K562 (cell line): ENCODE measurements around the gene CDCA5. TPM values are rescaled to one million over a fixed set of nuclear protein-coding genes. Genes with fewer than 3 reads are reported as not detected.

Source experiments
- BDP1 ChIP-seq: IDR thresholded peaks from 3 replicates; pipeline ENCODE4 v1.6.1; 2011; ENCODE audit not compliant: insufficient read length, insufficient read depth
- CHCHD3 ChIP-seq: fragments of 250-450 bp; sonication (Bioruptor Pico); IDR thresholded peaks from 2 replicates; pipeline ENCODE4 v2.1.2; 2022; ENCODE audit warnings: mild to moderate bottlenecking
- FOXA1 ChIP-seq: fragments of 450-650 bp; IDR thresholded peaks from 2 replicates; pipeline ENCODE4 v1.6.1; 2016; ENCODE audit warnings: mild to moderate bottlenecking, borderline replicate concordance
- GTF2F1 ChIP-seq: IDR thresholded peaks from 2 replicates; pipeline ENCODE4 v1.6.1; 2011; ENCODE audit warnings: low read depth, low read length, improper control_type of control experiment
- HEY1 ChIP-seq: fragments of 250-450 bp; sonication (Bioruptor Pico); IDR thresholded peaks from 2 replicates; pipeline ENCODE4 v1.5.0; 2020; ENCODE audit warnings: mild to moderate bottlenecking, moderate library complexity, borderline replicate concordance
- HNRNPLL ChIP-seq: fragments of 200-400 bp; formaldehyde crosslinking; IDR thresholded peaks from 2 replicates; pipeline ENCODE4 v1.6.1; 2017; ENCODE audit warnings: low read length, low read depth, mild to moderate bottlenecking; ENCODE audit not compliant: poor library complexity, severe bottlenecking
- KLF13 ChIP-seq: fragments of 450-650 bp; IDR thresholded peaks from 2 replicates; pipeline ENCODE4 v1.6.1; 2016; ENCODE audit warnings: missing genetic modification characterization, low read depth, mild to moderate bottlenecking, missing compliant biosample characterization, moderate library complexity, borderline replicate concordance
- MYC ChIP-seq, 2 experiments: fragments of 250-450 bp in 1 of 2; sonication (Bioruptor Pico) in 1 of 2; IDR thresholded peaks; 2 replicates each; pipeline versions ENCODE4 v1.5.1 to v1.6.1; 2012 to 2021; ENCODE audit warnings: low read depth in 2 of 2, borderline replicate concordance in 1 of 2, improper control_type of control experiment in 1 of 2, low read length in 1 of 2, mild to moderate bottlenecking in 1 of 2, moderate library complexity in 1 of 2
- RBBP5 ChIP-seq: fragments of 200-600 bp; sonication (generic); IDR thresholded peaks from 2 replicates; pipeline ENCODE4 v1.6.1; 2012; ENCODE audit warnings: borderline replicate concordance, mild to moderate bottlenecking, low read length, control low read depth, inconsistent platforms; ENCODE audit not compliant: insufficient read depth, poor library complexity, severe bottlenecking
- RBM15 ChIP-seq: fragments of 200-400 bp; formaldehyde crosslinking; IDR thresholded peaks from 2 replicates; pipeline ENCODE4 v1.6.1; 2018; ENCODE audit warnings: mild to moderate bottlenecking, low read length, moderate library complexity; ENCODE audit not compliant: insufficient read depth
- SREBF1 ChIP-seq: fragments of 150-350 bp; IDR thresholded peaks from 2 replicates; pipeline ENCODE4 v1.6.1; 2014; ENCODE audit warnings: antibody characterized with exemption, low read depth, low read length, borderline replicate concordance
- TFAM ChIP-seq: fragments of 250-450 bp; sonication (Bioruptor Pico); conservative IDR thresholded peaks from 2 replicates; pipeline ENCODE4 v1.5.0; 2021; ENCODE audit warnings: mild to moderate bottlenecking, moderate library complexity
- ZNF551 ChIP-seq: fragments of 250-450 bp; sonication (Bioruptor Pico); IDR thresholded peaks from 2 replicates; pipeline ENCODE4 v1.5.0; 2021; ENCODE audit warnings: mild to moderate bottlenecking, moderate library complexity
- ZNF75A ChIP-seq: fragments of 450-650 bp; formaldehyde crosslinking; IDR thresholded peaks from 2 replicates; pipeline ENCODE4 v1.4.0; 2020; ENCODE audit warnings: mild to moderate bottlenecking
- ZNF764 ChIP-seq: fragments of 250-450 bp; sonication (Bioruptor Pico); IDR thresholded peaks from 2 replicates; pipeline ENCODE4 v1.4.0; 2020; ENCODE audit warnings: low read depth, mild to moderate bottlenecking, moderate library complexity
- polyA plus RNA-seq, 8 experiments: library from polyadenylated mRNA; depleted of rRNA in 4 of 8; stranded (reverse) in 5 of 8; unstranded in 3 of 8; fragments of >200 nt; fragmentation: Nextera tagmentation in 2 of 8; fragmentation: Illumina TruSeq in 1 of 8; extraction: Ambion mirVana in 2 of 8; extraction: Trizol in 1 of 8; gene quantifications; 2 replicates each; pipeline versions ENCODE4 v1.2.1 to v1.2.3, GENCODE V29; 2011 to 2014; ENCODE audit warnings: inconsistent platforms in 1 of 8, missing spikeins in 1 of 8
- total RNA-seq, 7 experiments: library from RNA; depleted of rRNA in 6 of 7; stranded (reverse); fragments of >200 nt in 6 of 7; fragmentation: Illumina TruSeq in 2 of 7; extraction: Trizol in 2 of 7; gene quantifications; 2 replicates each; pipeline versions ENCODE4 v1.2.1 to v1.2.3, GENCODE V29; 2011 to 2021; ENCODE audit warnings: low replicate concordance in 1 of 7
- TF ChIP-seq, protein P1 (sequence below): fragments of 250-450 bp; sonication (Bioruptor Pico); IDR thresholded peaks from 2 replicates; pipeline ENCODE4 v1.8.0; 2022; ENCODE audit warnings: inconsistent platforms
- TF ChIP-seq, protein P2 (sequence below): fragments of 200-800 bp; sonication (Bioruptor generic); IDR thresholded peaks from 2 replicates; pipeline ENCODE4 v1.6.1; 2016; ENCODE audit warnings: missing genetic modification characterization, missing compliant biosample characterization
- TF ChIP-seq, protein P3 (sequence below): fragments of 450-650 bp; formaldehyde crosslinking; IDR thresholded peaks from 2 replicates; pipeline ENCODE4 v1.4.0; 2020; ENCODE audit warnings: mild to moderate bottlenecking, moderate library complexity

CDCA5 gene
- total and polyA plus RNA-seq, 9 of the 15 experiments (the other 6 are each of a cell fraction or from before 2014, with no cell fraction given) = 18.9 to 94.3 (median 64.6) TPM

DNA sequence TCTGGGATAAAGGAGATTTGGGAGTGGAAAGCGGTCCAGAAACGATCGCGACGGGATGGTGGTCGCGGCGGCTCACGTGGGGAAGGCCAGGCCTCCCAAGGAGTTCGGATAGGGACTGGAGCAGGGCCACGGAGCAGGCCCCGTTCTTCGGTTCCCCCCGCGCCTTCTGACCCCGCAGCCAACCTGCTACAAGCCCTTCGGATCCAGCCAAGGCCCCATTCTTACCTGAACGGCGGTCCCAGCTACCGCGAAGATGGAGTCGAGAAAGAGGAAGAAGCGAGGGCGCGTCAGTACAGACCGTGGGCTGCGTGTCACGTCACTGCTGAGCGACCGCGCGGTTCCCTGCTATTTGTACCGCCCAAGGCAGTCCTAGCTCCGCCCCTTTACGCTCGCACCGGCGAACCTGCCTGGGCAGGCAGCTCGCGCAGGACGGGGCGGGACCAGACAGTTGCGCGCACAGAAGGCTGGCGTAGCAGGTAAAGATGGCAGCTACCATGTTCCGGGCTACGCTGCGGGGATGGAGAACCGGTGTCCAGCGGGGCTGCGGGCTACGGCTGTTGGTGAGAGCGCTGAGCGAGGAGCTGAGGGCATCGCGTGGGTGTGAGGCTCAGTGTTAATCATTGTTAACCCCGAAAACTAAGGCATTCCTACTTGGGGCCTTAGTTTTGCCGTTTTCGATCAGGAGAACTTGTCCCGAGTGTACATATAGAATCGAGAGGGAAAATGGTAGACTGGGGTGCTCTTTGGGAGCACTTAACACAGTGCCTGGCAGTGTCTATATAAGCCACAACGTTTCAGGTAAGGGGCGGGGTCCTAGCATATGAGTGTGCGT, 38.2 kb upstream of the CDCA5 start, which contains the start of the genes FAU and MRPL49 (continued):
- TF ChIP-seq, protein P1, sequence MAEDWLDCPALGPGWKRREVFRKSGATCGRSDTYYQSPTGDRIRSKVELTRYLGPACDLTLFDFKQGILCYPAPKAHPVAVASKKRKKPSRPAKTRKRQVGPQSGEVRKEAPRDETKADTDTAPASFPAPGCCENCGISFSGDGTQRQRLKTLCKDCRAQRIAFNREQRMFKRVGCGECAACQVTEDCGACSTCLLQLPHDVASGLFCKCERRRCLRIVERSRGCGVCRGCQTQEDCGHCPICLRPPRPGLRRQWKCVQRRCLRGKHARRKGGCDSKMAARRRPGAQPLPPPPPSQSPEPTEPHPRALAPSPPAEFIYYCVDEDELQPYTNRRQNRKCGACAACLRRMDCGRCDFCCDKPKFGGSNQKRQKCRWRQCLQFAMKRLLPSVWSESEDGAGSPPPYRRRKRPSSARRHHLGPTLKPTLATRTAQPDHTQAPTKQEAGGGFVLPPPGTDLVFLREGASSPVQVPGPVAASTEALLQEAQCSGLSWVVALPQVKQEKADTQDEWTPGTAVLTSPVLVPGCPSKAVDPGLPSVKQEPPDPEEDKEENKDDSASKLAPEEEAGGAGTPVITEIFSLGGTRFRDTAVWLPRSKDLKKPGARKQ (CRISPR knock-in tag) = no peak
- TF ChIP-seq, protein P2, sequence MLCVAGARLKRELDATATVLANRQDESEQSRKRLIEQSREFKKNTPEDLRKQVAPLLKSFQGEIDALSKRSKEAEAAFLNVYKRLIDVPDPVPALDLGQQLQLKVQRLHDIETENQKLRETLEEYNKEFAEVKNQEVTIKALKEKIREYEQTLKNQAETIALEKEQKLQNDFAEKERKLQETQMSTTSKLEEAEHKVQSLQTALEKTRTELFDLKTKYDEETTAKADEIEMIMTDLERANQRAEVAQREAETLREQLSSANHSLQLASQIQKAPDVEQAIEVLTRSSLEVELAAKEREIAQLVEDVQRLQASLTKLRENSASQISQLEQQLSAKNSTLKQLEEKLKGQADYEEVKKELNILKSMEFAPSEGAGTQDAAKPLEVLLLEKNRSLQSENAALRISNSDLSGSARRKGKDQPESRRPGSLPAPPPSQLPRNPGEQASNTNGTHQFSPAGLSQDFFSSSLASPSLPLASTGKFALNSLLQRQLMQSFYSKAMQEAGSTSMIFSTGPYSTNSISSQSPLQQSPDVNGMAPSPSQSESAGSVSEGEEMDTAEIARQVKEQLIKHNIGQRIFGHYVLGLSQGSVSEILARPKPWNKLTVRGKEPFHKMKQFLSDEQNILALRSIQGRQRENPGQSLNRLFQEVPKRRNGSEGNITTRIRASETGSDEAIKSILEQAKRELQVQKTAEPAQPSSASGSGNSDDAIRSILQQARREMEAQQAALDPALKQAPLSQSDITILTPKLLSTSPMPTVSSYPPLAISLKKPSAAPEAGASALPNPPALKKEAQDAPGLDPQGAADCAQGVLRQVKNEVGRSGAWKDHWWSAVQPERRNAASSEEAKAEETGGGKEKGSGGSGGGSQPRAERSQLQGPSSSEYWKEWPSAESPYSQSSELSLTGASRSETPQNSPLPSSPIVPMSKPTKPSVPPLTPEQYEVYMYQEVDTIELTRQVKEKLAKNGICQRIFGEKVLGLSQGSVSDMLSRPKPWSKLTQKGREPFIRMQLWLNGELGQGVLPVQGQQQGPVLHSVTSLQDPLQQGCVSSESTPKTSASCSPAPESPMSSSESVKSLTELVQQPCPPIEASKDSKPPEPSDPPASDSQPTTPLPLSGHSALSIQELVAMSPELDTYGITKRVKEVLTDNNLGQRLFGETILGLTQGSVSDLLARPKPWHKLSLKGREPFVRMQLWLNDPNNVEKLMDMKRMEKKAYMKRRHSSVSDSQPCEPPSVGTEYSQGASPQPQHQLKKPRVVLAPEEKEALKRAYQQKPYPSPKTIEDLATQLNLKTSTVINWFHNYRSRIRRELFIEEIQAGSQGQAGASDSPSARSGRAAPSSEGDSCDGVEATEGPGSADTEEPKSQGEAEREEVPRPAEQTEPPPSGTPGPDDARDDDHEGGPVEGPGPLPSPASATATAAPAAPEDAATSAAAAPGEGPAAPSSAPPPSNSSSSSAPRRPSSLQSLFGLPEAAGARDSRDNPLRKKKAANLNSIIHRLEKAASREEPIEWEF (CRISPR knock-in tag) = no peak
- TF ChIP-seq RBBP5 = peak; percentile 89
- no peak for TF ChIP-seq CHCHD3 (CRISPR knock-in tag)
- no peak for TF ChIP-seq TFAM
- no peak for TF ChIP-seq RBM15
- TF ChIP-seq ZNF75A = no peak
- TF ChIP-seq HEY1 = no peak
- no peak for TF ChIP-seq BDP1
- TF ChIP-seq ZNF551 (CRISPR knock-in tag) = no peak
- TF ChIP-seq GTF2F1 = 0 out of 2 replicates have a peak, but pooled peaks have one; percentile 83
- peak; percentile 91 for TF ChIP-seq MYC (IDR thresholded peaks at IDR 0.05; ENCODE audit: low read depth, low read length)
- no peak; the same call in none of the 2 replicates for TF ChIP-seq MYC (CRISPR knock-in tag; IDR thresholded peaks at IDR 0.05; ENCODE audit: borderline replicate concordance, low read depth)
- peak; percentile 86 for TF ChIP-seq HNRNPLL
- no peak for TF ChIP-seq SREBF1
- TF ChIP-seq ZNF764 (CRISPR knock-in tag) = no peak
- TF ChIP-seq KLF13 (tag) = no peak
- TF ChIP-seq, protein P3, sequence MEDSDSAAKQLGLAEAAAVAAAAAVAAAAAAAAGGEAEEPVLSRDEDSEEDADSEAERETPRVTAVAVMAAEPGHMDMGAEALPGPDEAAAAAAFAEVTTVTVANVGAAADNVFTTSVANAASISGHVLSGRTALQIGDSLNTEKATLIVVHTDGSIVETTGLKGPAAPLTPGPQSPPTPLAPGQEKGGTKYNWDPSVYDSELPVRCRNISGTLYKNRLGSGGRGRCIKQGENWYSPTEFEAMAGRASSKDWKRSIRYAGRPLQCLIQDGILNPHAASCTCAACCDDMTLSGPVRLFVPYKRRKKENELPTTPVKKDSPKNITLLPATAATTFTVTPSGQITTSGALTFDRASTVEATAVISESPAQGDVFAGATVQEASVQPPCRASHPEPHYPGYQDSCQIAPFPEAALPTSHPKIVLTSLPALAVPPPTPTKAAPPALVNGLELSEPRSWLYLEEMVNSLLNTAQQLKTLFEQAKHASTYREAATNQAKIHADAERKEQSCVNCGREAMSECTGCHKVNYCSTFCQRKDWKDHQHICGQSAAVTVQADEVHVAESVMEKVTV (CRISPR knock-in tag) = no peak
- no peak for TF ChIP-seq FOXA1
